ENCODE measurements around the gene PRR5.

GRCh38 chr22:44722611-44723010 lies 20.6 kb downstream of the PRR5 start:
- TF ChIP-seq POLR2AphosphoS5 (IDR thresholded peaks at IDR 0.05; ENCODE audit: low read depth) (no peak), CTCF (conservative IDR thresholded peaks at IDR 0.05; ENCODE audit: low read depth in 2 of 2) (no peak), CREB1 (CRISPR knock-in tag; IDR thresholded peaks at IDR 0.05; ENCODE audit: low read depth) (no peak), REST (IDR thresholded peaks at IDR 0.05; ENCODE audit: unreplicated experiment) (no peak), ZNF331 (CRISPR knock-in tag; IDR thresholded peaks at IDR 0.05; ENCODE audit: low read depth) (no peak), EZH2phosphoT487 (IDR thresholded peaks at IDR 0.05; ENCODE audit: unreplicated experiment) (no peak), EZH2 (IDR thresholded peaks at IDR 0.05; ENCODE audit: low read depth, unreplicated experiment) (no peak), NANOG (IDR thresholded peaks at IDR 0.05; ENCODE audit: borderline replicate concordance) (no peak), ETS1 (IDR thresholded peaks at IDR 0.05) (no peak), STAT1 (IDR thresholded peaks at IDR 0.05; ENCODE audit: unreplicated experiment) (no peak), ZNF114 (CRISPR knock-in tag; IDR thresholded peaks at IDR 0.05) (no peak), JUNB (IDR thresholded peaks at IDR 0.05; ENCODE audit: unreplicated experiment) (no peak), ZNF462 (CRISPR knock-in tag; IDR thresholded peaks at IDR 0.05) (no peak)

All from GM23338 (cell line).